ENCODE results near the gene PDE8A.

Gene PDE8A

GRCh38 chr15:85129881-85130280 lies 148.2 kb downstream of the PDE8A start:
- Mint-ChIP-seq H3K4me3 (no peak overlapping the region), H3K27me3 (ENCODE audit: low read depth) (no peaks in the 10 kb centered on the region), H3K4me1 (no peaks in the 10 kb centered on the region), H3K36me3 (ENCODE audit: low read depth) (peaks cover 77% of the 10 kb centered on the region), H3K9me3 (peaks cover 30% of the 10 kb centered on the region), H3K27ac (no peak overlapping the region)
- TF ChIP-seq, protein P1, sequence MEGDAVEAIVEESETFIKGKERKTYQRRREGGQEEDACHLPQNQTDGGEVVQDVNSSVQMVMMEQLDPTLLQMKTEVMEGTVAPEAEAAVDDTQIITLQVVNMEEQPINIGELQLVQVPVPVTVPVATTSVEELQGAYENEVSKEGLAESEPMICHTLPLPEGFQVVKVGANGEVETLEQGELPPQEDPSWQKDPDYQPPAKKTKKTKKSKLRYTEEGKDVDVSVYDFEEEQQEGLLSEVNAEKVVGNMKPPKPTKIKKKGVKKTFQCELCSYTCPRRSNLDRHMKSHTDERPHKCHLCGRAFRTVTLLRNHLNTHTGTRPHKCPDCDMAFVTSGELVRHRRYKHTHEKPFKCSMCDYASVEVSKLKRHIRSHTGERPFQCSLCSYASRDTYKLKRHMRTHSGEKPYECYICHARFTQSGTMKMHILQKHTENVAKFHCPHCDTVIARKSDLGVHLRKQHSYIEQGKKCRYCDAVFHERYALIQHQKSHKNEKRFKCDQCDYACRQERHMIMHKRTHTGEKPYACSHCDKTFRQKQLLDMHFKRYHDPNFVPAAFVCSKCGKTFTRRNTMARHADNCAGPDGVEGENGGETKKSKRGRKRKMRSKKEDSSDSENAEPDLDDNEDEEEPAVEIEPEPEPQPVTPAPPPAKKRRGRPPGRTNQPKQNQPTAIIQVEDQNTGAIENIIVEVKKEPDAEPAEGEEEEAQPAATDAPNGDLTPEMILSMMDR (IDR thresholded peaks at IDR 0.05; ENCODE audit: unreplicated experiment in 3 of 3), result no peak

DNA sequence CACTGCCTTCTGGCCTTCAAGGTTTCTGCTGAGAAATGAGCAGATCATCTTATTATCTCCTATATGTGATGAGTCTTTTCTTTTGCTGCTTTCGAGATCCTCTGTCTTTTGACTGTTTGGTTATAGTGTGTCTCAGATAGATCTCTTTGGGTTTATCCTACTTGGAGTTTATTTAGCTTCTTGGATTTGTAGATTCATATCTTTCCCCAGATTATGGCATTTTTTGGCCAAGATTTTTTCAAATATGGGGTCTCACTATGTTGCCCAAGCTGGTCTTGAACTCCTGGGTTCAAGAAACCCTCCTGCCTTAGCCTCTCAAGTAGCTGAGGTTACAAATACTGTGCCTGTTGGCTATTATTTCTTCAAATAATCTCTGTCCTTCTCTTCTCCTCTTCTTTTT lies 150.3 kb downstream of the PDE8A start:
- TF ChIP-seq, protein P1 (IDR thresholded peaks at IDR 0.05; ENCODE audit: unreplicated experiment in 3 of 3), result no peak
- Mint-ChIP-seq H3K4me3 (no peak overlapping the region), H3K27ac (no peak overlapping the region), H3K4me1 (no peaks in the 10 kb centered on the region), H3K36me3 (ENCODE audit: low read depth) (peaks cover 74% of the 10 kb centered on the region), H3K9me3 (peaks cover 30% of the 10 kb centered on the region), H3K27me3 (ENCODE audit: low read depth) (no peaks in the 10 kb centered on the region)

DNA sequence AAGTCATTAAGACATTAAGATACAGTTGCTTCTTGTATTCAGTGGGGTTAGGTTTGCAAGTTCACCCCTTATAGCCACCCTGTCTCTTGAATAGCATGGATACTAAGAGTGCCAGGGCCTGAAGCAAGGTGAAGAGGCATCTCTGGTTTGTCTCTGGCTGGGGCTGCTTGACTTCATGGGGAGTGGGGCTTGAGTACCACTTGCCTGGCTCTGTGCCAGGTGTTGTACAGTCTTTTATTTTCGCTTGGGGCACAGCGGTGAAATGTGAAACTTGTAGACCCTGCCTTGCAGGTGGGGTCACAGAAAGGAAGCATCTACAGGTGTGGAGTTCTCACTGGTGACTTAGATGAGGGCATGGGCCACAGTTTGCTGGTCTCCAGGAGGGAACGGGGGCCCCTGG lies 152.1 kb downstream of the PDE8A start:
- TF ChIP-seq, protein P1 (IDR thresholded peaks at IDR 0.05; ENCODE audit: unreplicated experiment in 3 of 3), result no peak
- Mint-ChIP-seq H3K36me3 (ENCODE audit: low read depth) (peaks cover 63% of the 10 kb centered on the region), H3K4me1 (no peaks in the 10 kb centered on the region), H3K27ac (no peak overlapping the region), H3K9me3 (peaks cover 30% of the 10 kb centered on the region), H3K4me3 (no peak overlapping the region), H3K27me3 (ENCODE audit: low read depth) (no peaks in the 10 kb centered on the region)

DNA sequence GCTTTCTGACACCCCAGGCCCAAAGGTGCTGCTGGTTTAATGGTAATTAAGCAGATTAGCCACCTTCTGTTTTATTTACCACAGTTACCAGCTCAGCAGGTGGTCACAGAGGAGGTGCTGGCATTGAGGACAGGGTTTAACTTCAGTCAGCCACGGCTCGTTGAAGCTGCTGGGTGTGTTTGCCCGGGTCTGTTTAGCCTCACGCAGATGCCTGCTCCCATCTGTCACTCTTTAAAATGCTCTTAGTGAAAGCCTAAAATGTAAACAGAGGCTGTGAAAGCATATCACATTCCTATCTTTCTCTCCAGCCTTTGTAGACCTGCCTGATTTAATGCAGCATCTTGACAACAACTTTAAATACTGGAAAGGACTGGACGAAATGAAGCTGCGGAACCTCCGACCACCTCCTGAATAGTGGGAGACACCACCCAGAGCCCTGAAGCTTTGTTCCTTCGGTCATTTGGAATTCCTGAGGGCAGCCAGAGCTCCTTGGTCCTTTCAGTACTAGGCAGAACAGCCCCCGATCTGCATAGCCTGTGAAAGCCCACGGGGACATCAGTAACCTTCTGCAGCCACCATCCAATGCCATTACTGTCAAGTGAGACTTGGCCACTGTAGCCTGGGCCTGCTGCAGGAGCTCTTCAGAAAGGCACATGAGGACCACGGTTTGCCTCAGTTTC lies 156.0 kb downstream of the PDE8A start:
- Mint-ChIP-seq H3K27me3 (ENCODE audit: low read depth) (no peaks in the 10 kb centered on the region), H3K36me3 (ENCODE audit: low read depth) (peaks cover 35% of the 10 kb centered on the region), H3K4me3 (no peak overlapping the region), H3K4me1 (no peaks in the 10 kb centered on the region), H3K27ac (no peak overlapping the region), H3K9me3 (peaks cover 7% of the 10 kb centered on the region)
- TF ChIP-seq, protein P1 (IDR thresholded peaks at IDR 0.05; ENCODE audit: unreplicated experiment in 3 of 3), result no peak

DNA sequence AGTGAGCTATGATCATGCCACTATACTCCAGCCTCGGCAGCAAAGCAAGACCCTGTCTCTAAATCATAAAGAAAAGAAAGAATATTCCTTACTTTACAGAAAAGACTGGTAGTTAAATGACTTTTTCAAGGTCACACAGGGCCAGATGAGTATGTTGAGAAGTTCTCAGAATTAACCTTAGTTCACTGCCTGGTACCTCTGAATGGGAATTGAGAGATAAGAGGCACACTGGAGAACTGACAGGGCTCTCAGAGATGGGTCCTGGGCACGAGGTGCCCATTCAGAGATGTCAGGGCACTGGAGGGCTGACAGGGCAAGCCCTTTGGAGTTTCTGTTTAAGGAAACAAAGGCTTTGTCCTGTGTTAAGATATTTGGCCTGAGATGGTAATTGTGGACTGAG lies 157.7 kb downstream of the PDE8A start:
- Mint-ChIP-seq H3K4me3 (no peak overlapping the region), H3K4me1 (no peaks in the 10 kb centered on the region), H3K36me3 (ENCODE audit: low read depth) (peaks cover 21% of the 10 kb centered on the region), H3K9me3 (no peaks in the 10 kb centered on the region), H3K27ac (no peak overlapping the region), H3K27me3 (ENCODE audit: low read depth) (no peaks in the 10 kb centered on the region)
- TF ChIP-seq, protein P1 (IDR thresholded peaks at IDR 0.05; ENCODE audit: unreplicated experiment in 3 of 3), result no peak

DNA sequence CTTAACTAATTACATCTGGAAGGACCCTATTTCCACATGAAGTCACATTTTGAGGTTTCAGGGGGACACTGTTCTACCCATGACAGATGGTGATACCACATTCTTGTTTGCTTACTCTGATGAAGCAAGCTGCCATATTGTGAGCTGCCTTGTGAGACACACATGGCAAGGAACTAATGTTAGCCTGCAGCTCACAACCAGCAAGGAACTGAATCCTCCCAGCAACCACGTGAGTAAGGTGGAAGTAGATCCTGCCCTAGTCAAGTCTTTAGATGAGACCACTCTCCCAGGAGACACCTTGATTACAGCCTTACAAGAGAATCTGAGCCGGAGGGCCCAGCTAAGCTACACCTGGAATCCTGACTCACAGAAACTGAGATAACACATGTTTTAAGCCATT lies 160.1 kb downstream of the PDE8A start:
- H3K27ac Mint-ChIP-seq, result no peak overlapping the region
- H3K27me3 Mint-ChIP-seq (ENCODE audit: low read depth), result no peaks in the 10 kb centered on the region
- H3K36me3 Mint-ChIP-seq (ENCODE audit: low read depth), result peaks cover 11% of the 10 kb centered on the region
- H3K4me1 Mint-ChIP-seq, result no peaks in the 10 kb centered on the region
- TF ChIP-seq, protein P1 (IDR thresholded peaks at IDR 0.05; ENCODE audit: unreplicated experiment in 3 of 3), result no peak
- no peak overlapping the region for H3K4me3 Mint-ChIP-seq
- H3K9me3 Mint-ChIP-seq, result no peaks in the 10 kb centered on the region
